Kidney capillary endothelial cell (primary cell): Measurements from ENCODE around the gene CFAP20DC.
"Not testable (repeated sequence)": the region's sequence is repeated elsewhere in the genome, so short reads cannot be mapped to it uniquely, and the experiment has no call there.

ENCODE experiments used
- DNase-seq: peaks from one replicate; pipeline ENCODE4 v3.0.0-alpha.2; 2018; ENCODE audit warnings: low spot score

Gene CFAP20DC

GRCh38 chr3:58743296-58743695 is 306.5 kb downstream of the CFAP20DC start:
- DNase-seq = no peak

- DNase-seq = no peak
Observed at GRCh38 chr3:58742239-58742638, 307.6 kb downstream of the CFAP20DC start.

GRCh38 chr3:58737644-58738043 is 312.2 kb downstream of the CFAP20DC start:
- DNase-seq = no peak

- no peak for DNase-seq
Observed at GRCh38 chr3:58731673-58732072, 318.2 kb downstream of the CFAP20DC start.

GRCh38 chr3:58728723-58729122 is 321.1 kb downstream of the CFAP20DC start:
- DNase-seq = no peak

- DNase-seq = no peak
Observed at GRCh38 chr3:58725326-58725853, 324.4 kb downstream of the CFAP20DC start.

- DNase-seq = no peak
Observed at GRCh38 chr3:58724336-58724735, 325.5 kb downstream of the CFAP20DC start.

GRCh38 chr3:58723173-58723572 is 326.7 kb downstream of the CFAP20DC start:
- no peak for DNase-seq

GRCh38 chr3:58722561-58722960 is 327.3 kb downstream of the CFAP20DC start:
- DNase-seq = no peak

GRCh38 chr3:58720526-58720925 is 329.3 kb downstream of the CFAP20DC start:
- no peak for DNase-seq

GRCh38 chr3:58719684-58720083 is 330.1 kb downstream of the CFAP20DC start:
- no peak for DNase-seq

GRCh38 chr3:58713715-58714401 is 336.0 kb downstream of the CFAP20DC start:
- DNase-seq = no peak

- DNase-seq = no peak
Observed at GRCh38 chr3:58711871-58712270, 338.0 kb downstream of the CFAP20DC start.

- not testable (repeated sequence) for DNase-seq
Observed at GRCh38 chr3:58708983-58709382, 340.8 kb downstream of the CFAP20DC start.

- no peak for DNase-seq
Observed at GRCh38 chr3:58708116-58708791, 341.6 kb downstream of the CFAP20DC start.

GRCh38 chr3:58707390-58707930 is 342.4 kb downstream of the CFAP20DC start:
- DNase-seq = no peak

- no peak for DNase-seq
Observed at GRCh38 chr3:58706395-58707167, 343.2 kb downstream of the CFAP20DC start.

GRCh38 chr3:58704745-58705144 is 345.1 kb downstream of the CFAP20DC start:
- no peak for DNase-seq

- DNase-seq = not testable (repeated sequence)
Observed at GRCh38 chr3:58704304-58704703, 345.5 kb downstream of the CFAP20DC start.

- no peak for DNase-seq
Observed at GRCh38 chr3:58698246-58698645, 351.6 kb downstream of the CFAP20DC start.

GRCh38 chr3:58697561-58697960 is 352.3 kb downstream of the CFAP20DC start:
- no peak for DNase-seq

GRCh38 chr3:58696813-58697212 is 353.0 kb downstream of the CFAP20DC start:
- DNase-seq = not testable (repeated sequence)
